C4-2B (cell line): ENCODE measurements around the gene PHACTR1.

Experiments
- H3K27ac ChIP-seq: fragments of 450-650 bp; 2 replicates; pipeline ENCODE4 v1.5.1; 2017
- ZFX ChIP-seq: fragments of 450-650 bp; IDR thresholded peaks from 2 replicates; pipeline ENCODE4 v1.6.1; 2017
- TF ChIP-seq, protein P1 (sequence below): fragments of 450-650 bp; conservative IDR thresholded peaks from 2 replicates; pipeline ENCODE4 v1.5.1; 2017; ENCODE audit warnings: mild to moderate bottlenecking

PHACTR1 gene

DNA sequence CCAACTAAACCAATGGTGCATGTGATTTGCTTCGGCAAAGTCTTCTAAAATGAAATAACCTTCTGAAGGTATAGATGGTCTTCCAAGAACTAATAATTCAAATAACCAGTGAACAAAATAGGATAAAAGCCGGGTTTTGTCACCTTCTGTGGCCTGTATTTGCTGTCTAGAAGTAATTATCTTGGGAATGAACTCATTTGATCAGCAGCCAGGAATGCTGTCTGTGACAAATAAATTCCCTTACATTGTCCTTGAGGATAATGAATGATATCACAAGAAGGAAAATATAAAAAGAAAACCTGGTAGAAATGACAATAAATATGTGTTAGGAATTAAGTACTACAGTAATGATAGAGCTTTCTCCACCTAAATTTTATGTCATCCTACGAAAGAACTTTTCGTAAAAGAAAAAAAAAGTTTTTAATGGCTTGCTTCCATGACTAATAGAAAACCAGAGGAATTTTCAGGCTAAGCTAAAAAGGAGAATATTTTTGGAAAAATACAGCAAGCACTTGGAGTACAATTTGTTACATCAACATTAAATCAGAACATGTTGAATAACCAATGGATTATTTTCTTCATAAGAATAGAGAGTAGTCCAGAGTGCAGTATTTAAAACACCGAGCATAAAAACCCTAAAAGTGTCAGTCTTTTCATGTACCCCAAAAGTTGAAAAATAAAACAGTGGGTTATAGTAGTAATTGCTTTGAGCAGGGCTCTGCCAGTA is 364.1 kb downstream of the PHACTR1 start:
- TF ChIP-seq, protein P1, sequence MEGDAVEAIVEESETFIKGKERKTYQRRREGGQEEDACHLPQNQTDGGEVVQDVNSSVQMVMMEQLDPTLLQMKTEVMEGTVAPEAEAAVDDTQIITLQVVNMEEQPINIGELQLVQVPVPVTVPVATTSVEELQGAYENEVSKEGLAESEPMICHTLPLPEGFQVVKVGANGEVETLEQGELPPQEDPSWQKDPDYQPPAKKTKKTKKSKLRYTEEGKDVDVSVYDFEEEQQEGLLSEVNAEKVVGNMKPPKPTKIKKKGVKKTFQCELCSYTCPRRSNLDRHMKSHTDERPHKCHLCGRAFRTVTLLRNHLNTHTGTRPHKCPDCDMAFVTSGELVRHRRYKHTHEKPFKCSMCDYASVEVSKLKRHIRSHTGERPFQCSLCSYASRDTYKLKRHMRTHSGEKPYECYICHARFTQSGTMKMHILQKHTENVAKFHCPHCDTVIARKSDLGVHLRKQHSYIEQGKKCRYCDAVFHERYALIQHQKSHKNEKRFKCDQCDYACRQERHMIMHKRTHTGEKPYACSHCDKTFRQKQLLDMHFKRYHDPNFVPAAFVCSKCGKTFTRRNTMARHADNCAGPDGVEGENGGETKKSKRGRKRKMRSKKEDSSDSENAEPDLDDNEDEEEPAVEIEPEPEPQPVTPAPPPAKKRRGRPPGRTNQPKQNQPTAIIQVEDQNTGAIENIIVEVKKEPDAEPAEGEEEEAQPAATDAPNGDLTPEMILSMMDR = no peak
- no peak for TF ChIP-seq ZFX
- no peak overlapping the region for H3K27ac ChIP-seq

DNA sequence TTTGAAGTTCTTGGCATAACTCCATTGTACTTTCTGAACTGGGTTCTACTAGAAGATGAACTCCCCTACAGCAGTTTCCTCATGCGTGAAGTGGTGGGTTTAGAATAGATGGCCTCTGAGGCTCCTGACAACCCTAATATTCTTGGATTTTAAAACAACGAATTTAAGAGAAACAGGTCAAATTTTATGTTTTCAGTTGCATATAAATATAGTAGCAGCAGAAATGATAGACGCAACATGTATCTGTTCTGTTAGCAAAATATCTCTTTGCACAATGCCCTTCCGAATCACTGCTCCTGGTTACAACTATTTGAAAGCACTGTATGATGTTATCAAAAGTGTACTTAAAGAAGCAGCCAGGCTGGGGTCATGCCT is 364.6 kb downstream of the PHACTR1 start:
- H3K27ac ChIP-seq = no peak overlapping the region
- TF ChIP-seq, protein P1 = no peak
- no peak for TF ChIP-seq ZFX

DNA sequence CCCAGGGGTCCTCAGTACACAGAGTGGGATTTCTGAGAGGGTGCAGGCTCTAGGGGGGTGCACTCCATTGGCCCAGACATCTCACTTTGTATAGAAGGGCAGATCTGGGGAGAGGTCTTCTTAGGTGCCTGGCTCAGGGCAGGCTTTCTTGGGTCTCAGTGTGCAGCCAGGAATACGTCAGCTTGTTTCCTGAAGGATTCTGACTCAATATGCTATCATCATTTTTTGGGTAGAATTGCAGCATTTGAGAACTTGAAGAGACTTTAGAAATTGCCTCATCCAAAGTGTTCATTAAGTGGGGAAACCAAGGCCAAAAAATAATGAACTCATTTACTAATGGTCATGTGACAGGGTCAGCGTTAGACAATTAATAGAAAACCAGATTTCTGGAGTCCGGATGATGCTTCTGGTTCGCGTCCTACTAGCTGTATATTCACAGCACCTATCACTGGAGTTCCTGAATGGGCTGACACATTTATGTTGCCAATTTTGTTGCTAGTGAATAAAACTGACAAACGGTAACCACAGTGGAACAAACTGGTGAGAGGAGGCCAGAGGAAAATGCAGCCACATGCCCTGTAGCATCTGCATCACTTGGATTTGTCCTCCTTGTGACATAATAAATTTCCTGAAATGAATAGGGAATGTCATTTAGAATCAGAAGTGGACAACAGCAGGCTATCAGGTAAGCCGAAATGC is 372.9 kb downstream of the PHACTR1 start:
- no peak for TF ChIP-seq ZFX
- TF ChIP-seq, protein P1 = no peak
- H3K27ac ChIP-seq = no peak overlapping the region

DNA sequence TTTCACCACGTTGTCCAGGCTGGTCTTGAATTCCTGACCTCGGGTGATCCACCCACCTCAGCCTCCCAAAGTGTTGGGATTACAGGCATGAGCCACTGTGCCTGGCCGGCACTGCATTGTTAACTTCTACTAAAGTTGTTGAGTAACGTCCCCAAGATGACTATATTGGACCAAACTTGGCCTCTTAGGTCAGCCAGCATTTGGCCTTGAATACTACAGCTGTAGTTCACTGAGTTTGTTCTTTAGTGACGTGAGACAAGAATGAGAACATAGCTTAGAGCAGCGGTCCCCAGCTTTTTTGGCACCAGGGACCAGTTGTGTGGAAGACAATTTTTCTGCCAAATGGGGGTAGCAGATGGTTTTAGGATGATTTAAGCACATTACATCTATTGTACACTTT is 374.6 kb downstream of the PHACTR1 start:
- H3K27ac ChIP-seq = no peak overlapping the region
- TF ChIP-seq, protein P1 = no peak
- no peak for TF ChIP-seq ZFX

DNA sequence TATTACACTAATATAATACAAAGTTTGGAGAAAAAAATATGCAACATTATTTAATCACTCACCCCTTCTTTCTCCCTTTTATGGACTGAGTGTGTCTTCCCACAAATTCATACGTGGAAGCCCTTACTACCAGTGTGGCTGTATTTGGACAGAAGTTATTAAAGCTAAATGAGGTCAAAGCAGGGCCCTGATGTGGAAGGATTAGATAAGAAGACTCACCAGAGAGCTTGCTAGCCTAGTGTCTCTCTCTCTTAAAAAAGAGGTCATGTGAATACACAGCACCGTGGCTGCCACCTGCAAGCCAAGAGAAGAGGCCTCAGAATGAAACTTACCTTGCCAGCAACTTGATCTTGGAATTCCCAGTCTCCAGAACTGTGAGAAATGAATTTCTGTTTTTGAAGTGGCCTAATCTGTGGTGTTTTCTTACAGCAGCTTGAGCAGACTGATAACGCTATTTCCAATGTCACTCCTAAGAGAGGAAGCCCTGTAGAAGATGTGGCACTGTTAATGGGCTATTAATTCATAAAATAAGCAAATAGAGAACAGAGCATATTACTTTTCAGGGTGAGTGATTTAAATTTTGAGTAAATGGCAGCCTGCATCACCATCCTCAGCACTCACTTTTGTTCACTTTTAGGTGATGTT is 378.3 kb downstream of the PHACTR1 start:
- H3K27ac ChIP-seq = no peak overlapping the region
- TF ChIP-seq, protein P1 = no peak
- TF ChIP-seq ZFX = no peak

DNA sequence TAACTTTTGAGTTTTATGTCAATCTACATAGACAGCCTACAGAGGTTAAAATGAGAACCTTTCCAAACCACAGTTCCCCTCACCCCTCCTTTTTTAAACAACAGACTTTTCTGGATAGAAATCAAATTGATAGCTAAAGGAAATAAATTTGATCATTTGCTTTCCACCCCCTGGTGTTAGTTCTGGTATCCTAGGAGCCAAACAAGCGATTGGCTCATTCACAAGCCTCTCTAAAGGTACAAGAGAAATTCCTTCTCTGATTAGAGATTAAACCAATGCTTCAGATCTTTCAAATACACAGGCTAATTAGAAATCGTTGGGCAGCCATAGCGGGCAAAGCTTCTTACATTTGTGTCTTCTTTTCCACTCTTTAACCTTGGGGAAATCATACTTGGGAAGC is 379.5 kb downstream of the PHACTR1 start:
- H3K27ac ChIP-seq = no peak overlapping the region
- no peak for TF ChIP-seq ZFX
- TF ChIP-seq, protein P1 = no peak

DNA sequence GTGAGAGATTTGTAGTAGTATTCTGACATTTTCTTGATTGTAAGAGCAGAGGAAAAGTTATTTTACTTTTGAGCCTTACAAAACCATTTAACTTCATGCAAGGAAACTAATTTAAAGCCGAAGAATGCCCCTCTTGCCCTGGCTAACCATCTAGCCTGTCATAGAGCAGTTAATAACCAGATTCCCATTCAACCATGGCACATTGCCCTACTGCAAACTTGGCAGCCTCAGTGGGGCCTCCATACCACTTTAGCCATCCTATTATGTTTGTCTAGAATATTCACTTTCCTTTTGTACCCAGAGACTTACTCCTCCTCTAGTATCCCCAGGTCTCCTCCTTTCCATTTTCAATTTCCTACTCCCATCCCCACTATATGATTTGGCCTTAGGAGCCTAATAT is 380.9 kb downstream of the PHACTR1 start:
- TF ChIP-seq, protein P1 = no peak
- no peak for TF ChIP-seq ZFX
- H3K27ac ChIP-seq = no peak overlapping the region
